Adrenal gland (tissue), 12 donors: ENCODE data around the gene LRCH1. TPM values are rescaled to one million over a fixed set of nuclear protein-coding genes. Genes with fewer than 3 reads are reported as not detected.

Experiments
- DNase-seq, 7 donors: peaks; one replicate each; pipeline ENCODE4 v3.0.0-alpha.2; 2019 to 2020
- H3K27ac ChIP-seq, 5 donors: fragments of 200-600 bp; sonication (generic) in 4 of 5; 1 replicate in 3 of 5; 2 replicates in 2 of 5; pipeline versions ENCODE4 v1.5.1 to v1.8.0; 2016 to 2020; ENCODE audit warnings: mild to moderate bottlenecking in 1 of 5
- H3K27me3 ChIP-seq: fragments of 200-600 bp; 2 replicates; pipeline ENCODE4 v1.8.0; 2021
- H3K36me3 ChIP-seq, 2 donors: fragments of 200-600 bp; replicated peaks in 1 of 2; 1 replicate in 1 of 2; 2 replicates in 1 of 2; pipeline versions ENCODE4 v1.5.1 to v1.8.0; 2018 to 2022
- H3K4me1 ChIP-seq, 2 donors: fragments of 200-600 bp; replicated peaks in 1 of 2; 1 replicate in 1 of 2; 2 replicates in 1 of 2; pipeline versions ENCODE4 v1.5.1 to v1.8.0; 2018 to 2021
- H3K4me3 ChIP-seq, 4 donors: fragments of 200-600 bp; sonication (generic) in 3 of 4; one replicate each; pipeline ENCODE4 v1.5.1; 2016 to 2018
- H3K9me3 ChIP-seq, 3 donors: fragments of 200-600 bp; sonication (generic) in 1 of 3; replicated peaks in 1 of 3; 1 replicate in 2 of 3; 2 replicates in 1 of 3; pipeline versions ENCODE4 v1.5.1 to v1.8.0; 2016 to 2021
- CTCF ChIP-seq, 6 experiments: fragments of 450-650 bp in 4 of 6; fragments of 200-600 bp in 2 of 6; sonication (generic) in 1 of 6; IDR thresholded peaks; 1 replicate in 5 of 6; 2 replicates in 1 of 6; pipeline versions ENCODE4 v1.5.1 to v1.8.0; 2016 to 2021; ENCODE audit warnings: antibody characterized with exemption in 6 of 6, mild to moderate bottlenecking in 2 of 6, moderate library complexity in 1 of 6
- POLR2A ChIP-seq, 2 donors: fragments of 450-650 bp; IDR thresholded peaks; one replicate each; pipeline ENCODE4 v1.6.1; 2017; ENCODE audit warnings: antibody characterized with exemption in 2 of 2, mild to moderate bottlenecking in 2 of 2, moderate library complexity in 1 of 2
- WGBS, 4 donors: extraction: QIAGEN DNeasy Blood & Tissue Kit in 2 of 4; methylation state at CpG; one replicate each; pipeline versions ENCODE4 v1.1.5 to v1.1.7; 2013 to 2017; 5-methylcytosine and 5-hydroxymethylcytosine counted together
- intact Hi-C, 2 donors: fragments of 100-400 bp; cut with DNase I; formaldehyde crosslinking; loops; one replicate each; pipeline versions ENCODE4 v1.14.1 to v1.15.0; 2022 to 2023
- polyA plus RNA-seq, 3 donors: library from polyadenylated mRNA; stranded (reverse); fragments of 200-250 nt in 2 of 3; fragments of 350-450 nt in 1 of 3; fragmentation: Illumina TruSeq in 1 of 3; extraction: RNeasy Lipid Tissue Mini Kit (QIAGEN cat#74804) in 1 of 3; gene quantifications; one replicate each; pipeline ENCODE4 v1.2.3, GENCODE V29; 2013 to 2014
- total RNA-seq, 9 donors: library from RNA; depleted of rRNA in 4 of 9; stranded (reverse); fragments of >200 nt in 4 of 9; fragments of 120-200 nt in 1 of 9; fragmentation: NEBNext Ultra II Directional in 1 of 9; extraction: Animal tissue kit (Norgen Biotek cat#: 25700) in 1 of 9; gene quantifications; one replicate each; pipeline versions ENCODE4 v1.1.0 to v1.2.4, GENCODE V29; 2013 to 2023
- donor health status: healthy with polysubstance abuse.
- donor health status: Bipolar disorder and iron deficiency.
- donor health status: DM: yes; HTN: yes; CAD: no.
- donor health status: DM: no; HTN: no; CAD: no.
- donor health status: DM: no; HTN: no; CAD: no.
- donor health status: DM: yes; HTN: yes; CAD: no.

Gene LRCH1
- total and polyA plus RNA-seq, 12 donors, result 2.8 to 13.6 (median 8.4) TPM

GRCh38 chr13:46587807-46588418 lies 34.9 kb downstream of the LRCH1 start:
- DNase-seq, result no peak
- H3K27ac ChIP-seq, result no peak overlapping the region
- peaks cover 0 to 28% of the 10 kb centered on the region in 2 donors for H3K4me1 ChIP-seq
- intact Hi-C loops, result no loop called here
- TF ChIP-seq CTCF (IDR thresholded peaks at IDR 0.05), result no peak
- no peak for TF ChIP-seq POLR2A (IDR thresholded peaks at IDR 0.05)
- H3K27me3 ChIP-seq, result no peaks in the 10 kb centered on the region
- H3K36me3 ChIP-seq, result no peaks in the 10 kb centered on the region
- H3K9me3 ChIP-seq, result no peaks in the 10 kb centered on the region
- 72 to 78% (median 77%) methylated on average over 4 of the region's 4 CpGs for WGBS, 4 donors
- no peak overlapping the region for H3K4me3 ChIP-seq

- TF ChIP-seq CTCF (IDR thresholded peaks at IDR 0.05) (no peak), POLR2A (IDR thresholded peaks at IDR 0.05) (no peak)
- Histone ChIP-seq H3K27ac (no peak overlapping the region), H3K27me3 (no peaks in the 10 kb centered on the region), H3K4me3 (no peak overlapping the region), H3K9me3 (no peaks in the 10 kb centered on the region), H3K36me3 (no peaks in the 10 kb centered on the region), H3K4me1 (peaks cover 13 to 37% of the 10 kb centered on the region in 2 donors)
- intact Hi-C loops, result no loop called here
- DNase-seq, result no peak
Observed at GRCh38 chr13:46592385-46592784, 39.4 kb downstream of the LRCH1 start.

GRCh38 chr13:46593398-46593797 lies 40.4 kb downstream of the LRCH1 start:
- Histone ChIP-seq H3K36me3 (no peaks in the 10 kb centered on the region), H3K9me3 (no peaks in the 10 kb centered on the region), H3K27ac (no peak overlapping the region), H3K4me1 (peaks cover 13 to 35% of the 10 kb centered on the region in 2 donors), H3K27me3 (no peaks in the 10 kb centered on the region), H3K4me3 (no peak overlapping the region)
- 87 to 94% (median 90%) methylated on average over 11 of the region's 11 CpGs for WGBS, 4 donors
- DNase-seq, result no peak
- TF ChIP-seq CTCF (IDR thresholded peaks at IDR 0.05) (no peak), POLR2A (IDR thresholded peaks at IDR 0.05) (no peak)
- intact Hi-C loops, result no loop called here

- WGBS, 4 donors, result 94 to 96% (median 95%) methylated on average over 5 of the region's 5 CpGs
- no peak for DNase-seq
- H3K27ac ChIP-seq, result no peak overlapping the region
Observed at GRCh38 chr13:46594374-46595078, 41.6 kb downstream of the LRCH1 start.

More at GRCh38 chr13:46594374-46595078, 41.6 kb downstream of the LRCH1 start:
- no peaks in the 10 kb centered on the region for H3K9me3 ChIP-seq
- intact Hi-C loops, result no loop called here
- H3K4me3 ChIP-seq, result no peak overlapping the region
- peaks cover 13 to 32% of the 10 kb centered on the region in 2 donors for H3K4me1 ChIP-seq
- TF ChIP-seq POLR2A (IDR thresholded peaks at IDR 0.05) (no peak), CTCF (IDR thresholded peaks at IDR 0.05) (no peak)
- H3K27me3 ChIP-seq, result no peaks in the 10 kb centered on the region
- H3K36me3 ChIP-seq, result no peaks in the 10 kb centered on the region
